GM10266 (cell line): Measurements from ENCODE around the gene BAG1.
A peak's percentile ranks its signal among the peaks of the same experiment; 100 is the strongest.

Source experiments
- DNase-seq: peaks from one replicate; pipeline ENCODE4 v3.0.0; 2012; ENCODE audit errors: extremely low spot score
- TF ChIP-seq, protein P1 (sequence below): IDR thresholded peaks from 2 replicates; pipeline ENCODE4 v1.5.1; 2012; ENCODE audit warnings: mild to moderate bottlenecking, low read depth; ENCODE audit not compliant: control insufficient read depth, insufficient read depth; ENCODE audit errors: missing control alignments

BAG1 gene

DNA sequence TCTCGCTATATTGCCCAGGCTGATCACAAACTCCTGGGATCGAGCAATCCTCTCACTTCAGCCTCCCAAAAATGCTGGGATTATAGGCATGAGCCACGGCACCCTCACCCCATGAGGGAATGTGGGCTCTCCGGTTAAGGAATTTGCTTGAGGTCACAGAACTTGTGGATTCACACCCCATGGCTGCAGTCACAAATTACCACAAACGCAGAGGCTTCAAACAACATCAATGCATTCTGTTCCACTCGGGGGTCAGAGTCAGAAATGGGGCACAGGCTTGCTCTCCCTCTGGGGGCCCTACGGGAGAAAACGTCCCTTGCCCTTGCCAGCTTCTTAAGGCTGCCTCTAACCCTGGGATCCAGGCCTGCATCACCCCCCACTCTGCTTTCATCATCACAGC lies 36.8 kb downstream of the BAG1 start:
- DNase-seq, result no peak
- TF ChIP-seq, protein P1, sequence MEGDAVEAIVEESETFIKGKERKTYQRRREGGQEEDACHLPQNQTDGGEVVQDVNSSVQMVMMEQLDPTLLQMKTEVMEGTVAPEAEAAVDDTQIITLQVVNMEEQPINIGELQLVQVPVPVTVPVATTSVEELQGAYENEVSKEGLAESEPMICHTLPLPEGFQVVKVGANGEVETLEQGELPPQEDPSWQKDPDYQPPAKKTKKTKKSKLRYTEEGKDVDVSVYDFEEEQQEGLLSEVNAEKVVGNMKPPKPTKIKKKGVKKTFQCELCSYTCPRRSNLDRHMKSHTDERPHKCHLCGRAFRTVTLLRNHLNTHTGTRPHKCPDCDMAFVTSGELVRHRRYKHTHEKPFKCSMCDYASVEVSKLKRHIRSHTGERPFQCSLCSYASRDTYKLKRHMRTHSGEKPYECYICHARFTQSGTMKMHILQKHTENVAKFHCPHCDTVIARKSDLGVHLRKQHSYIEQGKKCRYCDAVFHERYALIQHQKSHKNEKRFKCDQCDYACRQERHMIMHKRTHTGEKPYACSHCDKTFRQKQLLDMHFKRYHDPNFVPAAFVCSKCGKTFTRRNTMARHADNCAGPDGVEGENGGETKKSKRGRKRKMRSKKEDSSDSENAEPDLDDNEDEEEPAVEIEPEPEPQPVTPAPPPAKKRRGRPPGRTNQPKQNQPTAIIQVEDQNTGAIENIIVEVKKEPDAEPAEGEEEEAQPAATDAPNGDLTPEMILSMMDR, result no peak

DNA sequence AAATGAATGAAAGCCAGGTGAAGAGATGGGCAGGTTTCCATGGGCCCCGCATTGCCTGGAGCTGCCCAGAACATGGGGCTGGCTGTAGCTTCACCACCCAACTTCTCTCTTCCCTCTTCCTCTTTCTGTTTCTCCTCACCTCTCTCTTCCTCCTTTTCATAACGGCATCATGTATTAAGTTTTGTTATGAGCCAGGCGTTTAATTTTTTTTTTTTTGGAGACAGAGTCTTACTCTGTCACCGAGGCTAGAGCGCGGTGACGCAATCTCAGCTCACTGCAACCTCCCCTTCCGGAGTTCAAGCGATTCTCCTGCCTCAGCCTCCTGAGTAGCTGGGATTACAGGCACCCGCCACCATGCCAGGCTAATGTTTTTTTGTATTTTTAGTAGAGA lies 37.5 kb downstream of the BAG1 start:
- DNase-seq, result no peak
- TF ChIP-seq, protein P1, result no peak

GRCh38 chr9:33225319-33226147 lies 39.0 kb downstream of the BAG1 start:
- peak; percentile 46 for DNase-seq

GRCh38 chr9:33223696-33224095 lies 40.8 kb downstream of the BAG1 start:
- TF ChIP-seq, protein P1, result peak; percentile 48
- no peak for DNase-seq

More at GRCh38 chr9:33225319-33226147, 39.0 kb downstream of the BAG1 start:
- TF ChIP-seq, protein P1, result peak; percentile 71

DNA sequence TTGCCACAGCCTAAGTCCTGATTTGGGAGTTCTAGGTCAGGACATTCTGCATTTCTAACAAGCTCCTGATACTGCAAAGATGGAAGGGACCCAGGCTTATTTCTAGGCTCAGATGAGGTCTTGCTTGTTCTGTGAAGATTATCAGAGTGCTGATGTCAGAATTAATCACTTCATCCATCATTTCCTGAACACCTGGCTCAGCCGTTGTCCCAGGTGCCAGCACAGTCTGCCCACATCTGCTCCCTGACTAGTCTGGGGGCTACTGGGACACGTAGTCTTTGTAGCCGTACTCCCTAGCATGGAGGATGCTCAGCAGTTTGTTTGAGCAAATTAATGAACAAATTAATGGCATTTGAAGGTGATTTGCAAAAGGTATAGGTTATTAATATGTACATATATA lies 42.5 kb downstream of the BAG1 start:
- no peak for DNase-seq
- TF ChIP-seq, protein P1, result no peak

DNA sequence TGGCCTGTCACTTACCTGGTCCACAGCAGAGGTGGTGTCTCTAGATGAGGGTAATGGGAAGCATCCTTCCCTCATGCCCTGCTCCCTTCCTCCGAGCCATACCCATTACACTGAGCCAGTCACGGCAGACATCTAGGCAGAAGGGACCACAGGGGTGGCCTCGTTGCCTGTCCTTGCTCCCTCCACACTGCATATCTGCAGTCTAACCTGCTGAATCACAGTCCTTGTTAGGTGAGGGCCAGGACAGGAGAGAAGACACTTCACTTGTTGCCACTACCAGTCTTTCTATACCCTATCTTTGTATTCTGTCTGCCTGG lies 43.0 kb downstream of the BAG1 start:
- DNase-seq, result no peak
- TF ChIP-seq, protein P1, result no peak
